Ramos (cell line): ENCODE measurements around the gene WDFY1.

ENCODE experiments used
- in situ Hi-C: fragments of 300-500 bp; cut with MboI; formaldehyde crosslinking; loops from one replicate; pipeline ENCODE4 v1.14.3; 2022; ENCODE audit warnings: low sequenced_read_pairs; ENCODE audit not compliant: unreplicated experiment

WDFY1 gene, protein sequence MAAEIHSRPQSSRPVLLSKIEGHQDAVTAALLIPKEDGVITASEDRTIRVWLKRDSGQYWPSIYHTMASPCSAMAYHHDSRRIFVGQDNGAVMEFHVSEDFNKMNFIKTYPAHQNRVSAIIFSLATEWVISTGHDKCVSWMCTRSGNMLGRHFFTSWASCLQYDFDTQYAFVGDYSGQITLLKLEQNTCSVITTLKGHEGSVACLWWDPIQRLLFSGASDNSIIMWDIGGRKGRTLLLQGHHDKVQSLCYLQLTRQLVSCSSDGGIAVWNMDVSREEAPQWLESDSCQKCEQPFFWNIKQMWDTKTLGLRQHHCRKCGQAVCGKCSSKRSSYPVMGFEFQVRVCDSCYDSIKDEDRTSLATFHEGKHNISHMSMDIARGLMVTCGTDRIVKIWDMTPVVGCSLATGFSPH

DNA sequence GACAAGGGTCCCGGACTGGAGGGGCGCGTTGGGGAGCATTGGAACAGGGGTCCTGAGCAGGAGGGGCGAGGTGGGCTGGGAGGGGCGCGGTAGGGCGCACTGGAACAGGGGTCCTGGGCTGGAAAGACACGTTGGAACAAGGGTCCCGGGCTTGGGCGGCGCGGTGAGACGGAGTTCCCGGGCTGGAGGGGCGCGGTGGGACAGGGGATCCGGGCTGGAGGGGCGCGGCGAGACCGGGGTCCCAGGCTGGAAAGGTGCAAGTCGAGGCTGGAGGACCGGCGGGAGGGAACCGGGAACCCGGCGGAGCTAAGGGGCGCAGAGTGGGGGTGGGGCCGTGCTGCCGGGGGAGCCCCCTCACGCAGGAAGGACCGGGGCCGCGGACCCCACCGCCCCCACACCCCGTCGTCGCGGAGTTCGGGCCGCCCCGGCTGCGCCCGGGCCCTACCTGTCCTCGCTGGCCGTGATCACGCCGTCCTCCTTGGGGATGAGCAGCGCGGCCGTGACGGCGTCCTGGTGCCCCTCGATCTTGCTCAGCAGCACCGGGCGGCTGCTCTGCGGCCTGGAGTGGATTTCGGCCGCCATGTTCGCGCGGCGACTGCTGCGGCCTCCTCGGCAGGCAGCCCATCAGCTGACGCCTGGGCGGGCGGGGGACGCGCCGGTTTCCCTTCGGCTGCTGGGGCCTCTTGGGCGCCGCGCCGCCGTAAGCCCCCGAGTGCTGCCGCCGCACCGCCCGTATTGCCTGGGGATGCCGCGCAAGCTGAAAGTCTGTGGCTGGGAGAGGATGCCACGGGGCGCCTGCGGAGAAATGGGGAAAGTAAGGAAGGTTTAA, at the start of gene WDFY1:
Gene WDFY1 (minus strand): TSS at position 633 of the 829 bp plus-strand sequence. CDS start 51 bp downstream, at position 582.
- in situ Hi-C loops: no loop called here

DNA sequence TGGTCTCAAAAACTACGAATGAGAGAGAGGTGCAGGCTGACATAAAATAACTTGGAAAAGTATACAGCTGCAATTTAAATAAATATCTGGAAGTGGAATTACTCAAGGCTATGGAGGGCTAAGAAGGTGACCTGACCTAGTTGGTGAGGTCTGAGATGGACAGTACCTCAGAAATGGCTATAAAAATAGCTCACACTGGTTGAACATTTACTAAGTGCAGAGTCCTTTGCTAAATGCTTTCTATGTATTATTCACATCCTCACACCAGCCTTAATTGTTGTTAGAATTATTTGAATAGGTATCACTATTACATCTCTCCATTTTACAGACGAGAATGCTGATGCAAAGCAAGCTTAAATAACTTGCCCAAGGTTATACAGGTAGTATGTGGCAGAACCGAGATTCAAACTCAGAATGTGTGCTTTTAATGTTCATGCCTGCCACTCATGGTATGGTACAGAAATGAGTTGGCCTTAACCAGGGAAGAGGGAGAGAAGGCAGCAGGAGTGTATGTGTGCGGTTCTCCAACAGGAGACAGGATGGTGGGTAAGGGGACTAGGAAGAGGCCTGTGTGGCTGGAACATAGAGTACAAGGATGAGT, 49.5 kb upstream of the WDFY1 start:
- in situ Hi-C loops: no loop called here

DNA sequence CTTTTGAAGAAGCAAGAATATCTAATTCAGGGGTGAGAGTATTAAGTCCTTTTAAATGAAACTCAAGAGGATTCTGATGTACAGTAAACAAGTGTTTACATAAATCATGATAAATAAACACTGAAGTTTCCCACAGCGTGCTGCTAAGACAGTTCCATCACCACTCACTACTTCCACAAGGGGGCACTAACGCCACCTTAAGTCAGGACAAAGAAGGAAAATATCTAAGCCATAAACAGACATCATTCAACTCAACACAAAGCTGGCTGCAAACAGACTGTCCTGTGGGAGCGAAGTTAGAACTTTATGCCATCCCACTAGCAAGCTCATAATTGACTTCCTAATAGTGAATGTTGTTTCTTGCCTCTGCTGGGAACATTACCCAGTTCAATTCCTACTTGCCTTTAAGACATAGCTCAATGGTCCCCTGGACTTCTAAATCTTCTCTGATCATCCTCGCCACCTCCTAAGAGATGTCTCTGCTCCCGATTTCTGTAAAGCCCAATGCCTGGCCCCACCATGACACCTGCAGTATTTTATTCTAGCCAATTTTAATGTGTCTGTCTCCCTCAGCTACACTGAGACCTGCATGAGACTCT, 48.6 kb upstream of the WDFY1 start:
- in situ Hi-C loops: no loop called here

DNA sequence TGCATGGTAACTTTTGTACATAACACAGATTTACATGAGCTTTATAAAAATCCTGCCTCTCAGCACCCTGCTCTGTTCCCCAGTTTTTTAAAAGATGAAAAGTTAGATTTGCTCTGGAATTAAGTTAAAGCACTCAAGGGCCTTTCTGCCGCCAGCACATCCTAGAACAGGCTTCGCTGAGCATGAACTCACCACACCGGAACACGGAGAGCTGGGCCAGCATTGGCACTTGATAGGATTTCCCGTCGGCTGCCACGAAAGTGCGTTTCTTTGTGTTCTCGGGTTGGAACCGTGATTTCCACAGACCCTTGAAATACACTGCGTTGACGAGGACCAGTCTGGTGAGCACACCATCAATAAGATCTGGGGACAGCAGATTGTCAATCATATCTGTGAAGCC, 46.5 kb upstream of the WDFY1 start:
- in situ Hi-C loops: no loop called here

DNA sequence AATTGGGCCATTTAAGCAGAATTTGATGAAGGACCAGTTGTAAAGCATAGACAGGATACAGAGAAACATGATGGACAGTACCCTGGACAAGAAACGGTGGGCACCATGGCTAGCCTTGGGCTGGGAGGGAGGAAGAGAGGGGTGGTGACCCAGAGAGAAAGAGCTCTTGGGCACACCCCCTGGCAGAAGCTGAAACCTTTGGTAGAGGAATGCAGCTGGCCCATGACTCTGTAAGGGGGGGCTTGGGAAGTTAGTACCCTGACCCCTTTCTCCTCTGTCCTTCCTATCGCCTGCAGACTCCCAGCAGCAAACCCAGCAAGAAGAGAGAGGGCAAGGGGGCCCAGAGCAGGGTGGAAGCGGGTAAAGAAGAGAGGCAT, 44.7 kb upstream of the WDFY1 start:
- in situ Hi-C loops: no loop called here

DNA sequence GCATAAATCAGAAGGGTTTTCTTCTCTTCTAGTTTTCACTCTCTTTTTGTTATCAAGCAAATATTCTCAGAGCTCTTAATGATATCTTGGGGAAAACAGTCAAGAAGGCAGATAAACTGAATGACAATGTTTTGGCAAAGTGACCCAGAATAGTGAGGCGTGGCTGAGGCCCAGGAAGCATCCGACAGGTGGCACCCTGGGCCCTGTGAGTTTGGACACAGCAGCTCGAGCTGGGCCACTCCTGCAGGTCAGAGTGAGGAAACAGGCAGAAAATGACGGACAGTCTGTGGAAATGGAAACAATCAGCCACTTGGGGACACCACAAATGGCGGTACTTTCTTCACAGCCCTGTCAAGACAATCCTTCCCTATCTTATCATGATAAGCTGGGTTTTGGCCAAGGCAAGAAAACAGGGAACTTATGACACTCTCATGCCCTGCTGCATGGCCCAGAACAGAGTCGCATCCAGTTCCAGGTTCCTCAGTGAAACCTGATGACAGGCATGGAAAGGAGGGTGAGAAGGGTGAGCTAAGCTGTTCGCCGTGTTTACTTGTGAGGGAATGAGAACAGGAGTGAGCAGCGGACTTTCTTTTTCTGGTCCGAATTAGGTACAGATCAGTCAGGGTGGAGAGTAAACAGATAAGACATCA, 44.2 kb upstream of the WDFY1 start:
- in situ Hi-C loops: no loop called here

DNA sequence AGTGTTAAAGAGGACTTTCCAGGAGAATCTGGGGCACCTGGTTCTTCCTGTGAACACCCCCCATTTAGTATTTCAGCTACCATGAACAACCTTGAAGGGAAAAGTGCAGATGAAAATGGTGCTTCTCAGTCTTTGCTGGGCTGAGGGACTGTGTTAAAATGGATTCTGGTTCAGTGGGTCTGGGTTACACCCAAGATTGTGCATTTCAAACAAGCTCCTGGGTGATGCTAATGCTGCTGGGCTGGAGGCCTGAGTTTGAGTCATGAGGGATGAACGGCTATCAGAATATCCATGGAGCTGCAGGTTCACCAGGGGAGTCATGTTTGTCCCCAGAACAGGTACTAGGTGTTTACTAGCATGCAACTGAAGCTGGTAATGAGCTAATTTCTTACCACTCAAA, 36.1 kb upstream of the WDFY1 start:
- in situ Hi-C loops: no loop called here

DNA sequence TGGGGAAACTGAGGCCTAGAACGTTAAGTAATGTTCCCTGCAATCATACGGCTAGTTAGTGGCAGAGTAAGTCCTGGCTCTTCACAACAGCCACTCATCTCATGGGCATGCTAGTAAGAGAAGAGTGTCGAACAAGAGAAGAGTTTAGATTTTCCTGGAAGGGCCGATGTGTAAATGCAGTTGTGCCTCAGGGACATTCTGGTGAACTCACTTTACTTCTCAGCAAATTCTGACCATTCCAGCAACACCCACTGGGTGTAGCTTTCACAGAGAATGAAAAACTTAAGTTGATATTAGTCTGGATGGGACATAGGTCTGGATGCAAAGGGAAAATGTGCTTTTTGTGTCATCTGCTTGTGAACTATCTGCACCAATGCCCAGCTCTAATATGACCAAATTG, 35.7 kb upstream of the WDFY1 start:
- in situ Hi-C loops: no loop called here

DNA sequence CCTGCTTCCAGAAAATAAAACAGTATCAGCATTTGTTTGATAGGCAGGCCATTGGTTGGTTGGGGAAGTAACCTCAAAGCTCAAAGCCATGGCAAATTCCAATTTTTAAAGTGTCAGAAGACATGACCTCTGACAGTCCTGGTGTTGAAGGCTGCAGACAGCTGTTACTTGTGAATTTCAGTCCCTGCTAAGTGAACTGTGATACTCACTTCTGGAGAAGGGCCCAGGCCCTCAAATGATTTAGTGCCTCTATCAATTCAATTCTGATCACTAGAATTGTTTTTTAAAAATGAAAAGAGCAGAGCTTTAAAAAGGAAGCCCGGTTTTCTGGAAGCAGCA, 35.2 kb upstream of the WDFY1 start:
- in situ Hi-C loops: no loop called here

DNA sequence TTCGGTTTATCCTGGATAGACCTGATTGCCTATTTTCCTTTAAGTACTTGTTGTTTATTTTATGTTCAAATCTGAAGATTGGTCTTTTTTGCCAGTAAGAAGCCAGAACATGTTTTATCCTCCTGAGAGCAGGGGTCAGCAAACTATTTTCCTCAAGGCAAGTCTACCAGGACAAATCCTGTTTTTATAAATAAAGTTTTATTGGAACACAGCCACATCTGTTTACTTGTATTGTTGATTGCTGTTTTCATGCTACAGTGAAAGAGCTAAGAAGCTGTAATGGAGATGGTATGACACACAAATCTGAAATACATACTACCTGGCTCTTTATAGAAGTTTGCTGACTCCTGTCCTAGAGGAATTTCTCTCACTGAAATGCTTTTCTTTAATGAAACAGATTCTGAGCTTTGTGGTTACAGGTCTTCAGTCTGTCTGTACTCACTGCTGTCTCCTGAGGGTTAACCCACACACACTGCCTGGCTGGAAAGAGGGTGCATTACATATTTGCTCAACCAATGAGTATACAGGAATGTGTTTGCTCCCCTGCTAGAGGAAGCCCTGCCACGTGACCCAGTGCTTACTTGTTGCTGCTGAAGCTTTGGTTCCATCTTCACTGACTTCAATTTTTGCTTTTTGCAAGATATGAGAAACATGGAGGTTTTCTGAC, 34.7 kb upstream of the WDFY1 start:
- in situ Hi-C loops: no loop called here

DNA sequence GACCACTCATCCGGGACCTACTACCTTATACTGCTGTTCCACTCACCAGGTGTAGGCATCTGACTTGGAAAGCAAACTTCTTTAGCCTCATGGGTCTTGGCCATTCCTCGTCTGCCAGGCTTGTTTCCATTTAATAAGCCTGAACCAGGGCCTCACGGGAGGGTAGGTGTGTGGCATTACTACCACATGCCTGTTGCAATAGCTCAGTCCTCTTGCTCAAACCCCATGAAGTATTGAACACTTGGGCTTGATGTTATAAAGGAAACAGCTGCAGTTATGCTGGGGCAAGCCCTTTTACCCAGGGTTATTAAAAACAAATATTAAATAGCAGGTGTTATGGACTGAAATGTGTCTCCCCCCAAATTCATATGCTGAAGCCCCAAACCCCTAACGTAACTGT, 33.3 kb upstream of the WDFY1 start:
- in situ Hi-C loops: no loop called here

DNA sequence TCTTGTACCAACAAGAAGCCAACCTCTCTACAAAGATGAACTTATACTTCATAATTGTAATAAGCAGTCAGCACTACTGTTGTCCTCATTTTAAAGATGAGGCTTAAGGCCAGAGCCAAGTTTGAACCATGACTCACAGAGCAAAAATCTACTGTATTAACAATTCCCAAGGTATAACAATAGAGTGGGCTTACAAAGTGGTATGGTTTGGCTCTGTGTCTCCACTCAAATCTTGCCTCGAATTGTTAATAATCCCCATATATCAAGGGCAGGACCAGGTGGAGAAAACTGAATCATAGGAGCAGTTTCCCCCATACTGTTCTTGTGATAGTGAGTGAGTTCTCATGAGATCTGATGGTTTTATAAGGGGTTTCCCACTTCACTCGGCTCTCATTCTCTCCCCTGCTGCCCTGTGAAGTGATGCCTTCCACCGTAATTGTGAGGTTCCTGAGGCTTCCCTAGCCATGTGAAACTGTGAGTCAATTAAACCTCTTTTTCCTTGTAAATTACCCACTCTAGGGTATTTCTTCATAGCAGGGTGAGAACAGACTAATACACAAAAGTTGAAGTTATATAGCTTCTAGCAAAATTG, 31.6 kb upstream of the WDFY1 start:
- in situ Hi-C loops: no loop called here

DNA sequence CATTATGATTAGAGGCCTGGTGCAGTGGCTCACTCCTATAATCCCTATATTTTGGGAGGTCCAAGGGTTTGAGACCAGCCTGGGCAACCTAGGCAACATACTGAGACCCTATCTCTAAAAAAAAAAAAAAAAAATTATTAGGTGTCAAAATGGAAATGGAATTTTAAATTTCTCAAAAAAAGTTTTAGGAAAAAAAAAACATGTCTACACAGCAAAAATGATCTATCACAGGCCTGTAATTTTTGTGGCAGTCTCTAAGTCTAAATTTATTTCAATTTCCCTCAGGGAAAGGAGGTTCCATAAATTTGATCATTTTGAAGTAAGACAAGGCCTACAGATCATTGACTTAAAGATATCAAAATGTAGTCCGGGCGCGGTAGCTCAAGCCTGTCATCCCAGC, 28.5 kb upstream of the WDFY1 start:
- in situ Hi-C loops: loop anchor here (25.0 kb wide), 1 partner anchor 664 kb away; no protein-coding TSS in a partner anchor

DNA sequence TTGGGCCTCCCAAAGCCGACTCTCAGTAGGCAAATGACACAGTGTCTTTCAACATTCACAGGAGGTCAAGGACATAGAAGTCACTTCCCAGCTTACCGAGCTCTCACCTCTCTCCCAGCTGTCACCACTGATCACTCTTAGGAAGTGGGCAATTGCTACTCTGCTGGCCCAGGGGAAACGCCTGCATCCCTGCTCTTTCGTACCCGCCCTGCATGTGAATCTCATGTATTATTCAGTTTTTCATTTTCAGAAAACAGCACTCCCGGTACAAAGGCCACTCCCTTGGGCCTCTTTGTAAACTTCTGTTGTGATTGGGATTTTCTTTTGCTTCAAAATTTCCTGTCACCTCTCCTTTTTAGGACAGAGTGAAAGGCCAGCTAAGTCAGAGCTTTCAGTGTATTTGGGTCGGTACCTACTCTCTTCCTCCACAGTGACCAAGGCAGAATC, 27.5 kb upstream of the WDFY1 start:
- in situ Hi-C loops: loop anchor here (25.0 kb wide), 1 partner anchor 665 kb away; no protein-coding TSS in a partner anchor

DNA sequence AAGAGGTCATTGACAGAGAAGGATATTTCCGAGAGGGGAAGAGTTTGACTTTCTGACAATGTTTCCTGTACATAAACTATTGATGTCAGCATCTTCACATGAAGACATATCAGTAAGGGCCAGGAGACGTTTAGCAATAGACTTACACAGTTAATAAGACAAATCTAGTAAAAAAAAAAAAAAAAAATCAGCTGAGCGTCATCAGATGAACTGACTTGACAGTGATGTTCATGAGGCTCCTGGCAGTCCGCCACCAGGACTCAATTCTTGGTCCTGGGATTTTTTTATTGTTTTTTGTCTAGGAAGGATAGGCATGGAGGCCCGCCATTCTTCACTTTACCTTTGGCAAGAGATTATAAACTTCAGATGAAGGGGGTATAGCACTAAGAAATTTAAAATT, 26.6 kb upstream of the WDFY1 start:
- in situ Hi-C loops: loop anchor here (25.0 kb wide), 1 partner anchor 666 kb away; no protein-coding TSS in a partner anchor

DNA sequence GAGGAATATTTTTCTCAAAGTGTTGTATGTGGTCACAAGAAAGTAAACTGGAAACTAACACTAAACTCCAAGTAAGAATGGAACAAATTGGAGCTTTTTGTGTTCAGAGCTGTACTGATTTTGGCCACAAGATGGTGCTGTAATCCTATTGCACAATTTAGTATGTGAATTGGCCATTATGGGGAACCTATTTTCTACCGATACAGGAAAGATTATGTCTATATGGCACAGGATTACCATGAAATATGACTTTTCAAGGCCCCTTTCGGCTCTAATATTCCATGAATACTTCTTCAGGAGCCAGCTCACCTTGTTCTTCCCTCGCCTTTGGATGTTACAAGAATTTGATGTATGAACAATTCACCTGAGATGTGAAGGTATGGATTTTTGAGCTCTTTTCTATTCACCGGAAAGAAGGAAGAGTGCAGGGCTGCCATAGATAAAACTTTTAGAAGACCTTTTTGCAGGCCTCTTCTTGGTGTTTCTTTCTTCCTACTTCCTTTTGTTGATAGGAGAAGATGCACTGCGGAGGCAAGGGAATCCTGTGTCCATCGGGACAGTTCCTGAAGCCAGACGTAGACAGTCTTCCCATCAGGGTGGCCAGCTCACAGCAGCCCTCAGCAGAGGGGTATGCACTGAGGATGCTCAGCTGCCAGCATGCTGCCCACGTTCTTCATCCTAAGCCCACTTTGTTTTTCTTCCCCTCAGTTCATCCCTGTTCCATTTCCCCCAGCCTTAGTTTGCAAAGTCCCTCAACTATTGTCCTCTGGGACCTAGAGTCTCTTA, 25.4 kb upstream of the WDFY1 start:
- in situ Hi-C loops: loop anchor here (25.0 kb wide), 1 partner anchor 667 kb away; no protein-coding TSS in a partner anchor

DNA sequence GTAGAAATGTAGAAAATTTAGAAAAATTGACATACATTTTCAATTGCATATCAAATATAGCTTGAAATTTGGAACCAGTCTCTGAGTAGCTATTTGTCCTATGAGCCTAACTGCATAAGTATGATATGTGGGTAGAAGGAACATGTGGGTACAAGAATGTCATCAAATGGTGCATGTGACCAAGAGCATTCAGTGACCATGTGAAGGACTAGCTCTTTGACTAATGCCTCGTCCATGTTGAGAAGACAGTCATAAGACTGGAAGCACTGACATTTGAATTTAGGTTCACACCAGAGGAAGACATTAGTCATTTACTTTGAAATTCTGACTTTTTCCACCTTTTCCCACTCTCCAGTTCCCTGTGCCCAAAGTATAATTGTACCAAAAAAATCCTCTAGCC, 24.7 kb upstream of the WDFY1 start:
- in situ Hi-C loops: loop anchor here (25.0 kb wide), 1 partner anchor 667 kb away; no protein-coding TSS in a partner anchor

DNA sequence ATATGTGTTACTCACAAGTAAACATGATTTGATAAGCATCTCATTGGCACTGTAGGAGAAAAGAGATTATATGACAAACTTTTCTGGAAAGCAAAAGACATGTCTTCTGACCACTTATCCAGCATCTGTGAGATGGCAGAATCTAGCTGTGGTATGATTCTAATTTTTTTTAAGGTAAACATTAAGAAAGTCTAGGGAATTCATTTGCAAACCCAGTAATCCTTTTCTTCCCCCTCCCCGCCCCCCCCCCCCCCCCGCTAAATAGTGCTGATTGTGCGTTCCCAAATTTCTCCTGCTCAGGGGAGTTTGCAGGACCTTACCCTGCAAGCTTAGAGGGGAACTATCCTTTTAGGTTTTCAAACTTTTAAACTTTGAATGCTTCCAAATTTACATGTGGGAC, 24.2 kb upstream of the WDFY1 start:
- in situ Hi-C loops: loop anchor here (25.0 kb wide), 1 partner anchor 668 kb away; no protein-coding TSS in a partner anchor
